ENCODE results near the gene TRPC6.

The TRPC6 gene

DNA sequence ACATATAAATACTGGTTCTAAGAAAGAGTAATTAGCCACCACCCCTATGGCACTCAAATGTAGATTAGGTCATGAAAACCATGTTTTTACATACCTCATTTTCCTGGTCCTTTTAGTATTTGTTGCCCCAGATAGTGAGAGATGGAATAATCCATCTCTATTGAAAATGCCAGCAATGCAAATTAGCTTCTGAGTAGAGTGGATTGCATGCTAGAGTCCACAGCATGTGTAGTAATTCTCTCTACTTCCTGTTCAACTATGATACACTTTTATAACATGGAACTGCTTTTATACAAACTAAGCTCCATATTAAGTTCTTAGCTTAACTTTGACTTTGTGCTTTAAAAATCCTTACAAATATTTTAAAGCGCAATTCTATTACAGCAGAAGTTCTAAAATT lies 73.2 kb downstream of the TRPC6 start:
- in situ Hi-C loops (cut with MboI; ENCODE audit: low pct_unique_long_range_greater_than_20kb, low sequenced_read_pairs, unreplicated experiment) = no loop called here
- no peak for TF ChIP-seq CTCF (IDR thresholded peaks at IDR 0.05; ENCODE audit: extremely low read depth, insufficient read depth, missing control alignments)
- no peak for DNase-seq (ENCODE audit: low spot score)

DNA sequence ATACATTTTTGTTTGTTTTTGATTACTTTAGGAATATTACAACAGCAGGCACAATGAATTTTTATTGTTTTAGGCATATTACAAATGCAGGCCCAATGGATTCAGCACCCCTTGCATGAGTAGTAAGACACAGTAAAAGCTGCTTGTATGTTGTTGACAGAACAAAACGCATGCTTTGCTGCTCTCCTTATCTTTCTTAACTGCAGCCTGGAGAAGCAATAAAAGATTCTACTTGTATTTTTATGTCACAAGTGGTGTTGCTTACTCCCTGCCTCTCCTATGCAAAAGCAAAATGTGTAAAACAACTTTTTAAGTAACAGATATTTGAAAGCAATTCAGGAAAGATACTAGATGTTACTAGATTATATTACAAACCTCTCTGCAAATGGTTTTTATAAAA lies 73.9 kb downstream of the TRPC6 start:
- in situ Hi-C loops (cut with MboI; ENCODE audit: low pct_unique_long_range_greater_than_20kb, low sequenced_read_pairs, unreplicated experiment) = no loop called here
- no peak for TF ChIP-seq CTCF (IDR thresholded peaks at IDR 0.05; ENCODE audit: extremely low read depth, insufficient read depth, missing control alignments)
- DNase-seq (ENCODE audit: low spot score) = no peak

DNA sequence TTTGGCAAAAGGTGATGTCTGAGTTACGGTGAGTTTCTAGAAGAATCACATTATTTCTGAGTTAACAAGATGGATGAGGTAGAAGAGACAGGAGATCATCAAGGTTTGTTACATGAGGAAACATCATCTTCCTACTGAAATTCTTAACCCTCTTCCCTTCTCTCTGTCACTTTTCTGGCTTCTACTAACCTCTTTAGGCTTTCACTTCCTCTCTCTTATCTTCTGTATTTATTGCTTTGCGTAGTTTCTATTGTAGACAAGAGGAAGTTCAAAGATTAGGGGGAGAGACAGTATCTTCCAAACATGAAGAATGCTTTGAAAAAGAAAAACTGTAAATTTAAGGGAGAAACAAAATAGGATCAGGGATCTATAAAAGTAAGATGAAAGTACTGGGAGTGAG lies 75.4 kb downstream of the TRPC6 start:
- no peak for TF ChIP-seq CTCF (IDR thresholded peaks at IDR 0.05; ENCODE audit: extremely low read depth, insufficient read depth, missing control alignments)
- DNase-seq (ENCODE audit: low spot score) = no peak
- in situ Hi-C loops (cut with MboI; ENCODE audit: low pct_unique_long_range_greater_than_20kb, low sequenced_read_pairs, unreplicated experiment) = no loop called here

DNA sequence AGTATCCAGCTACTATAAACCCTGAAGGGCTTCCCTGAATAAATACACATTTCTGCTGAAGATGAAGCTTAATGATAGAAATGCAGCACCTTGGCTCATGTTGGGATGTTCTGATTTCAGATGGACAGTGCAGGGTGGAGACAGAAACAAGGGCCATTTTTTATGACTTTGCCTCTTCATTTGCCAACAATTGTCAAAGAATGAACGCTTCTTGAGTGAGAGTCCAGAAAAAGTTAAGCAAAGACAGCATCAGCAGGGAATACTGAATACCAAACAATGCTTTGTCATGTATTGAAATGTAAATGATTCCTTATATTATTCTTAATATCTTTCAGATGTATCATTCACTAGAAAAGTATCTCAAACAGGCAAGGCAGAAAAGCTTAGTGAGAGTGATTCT lies 84.9 kb downstream of the TRPC6 start:
- no peak for DNase-seq (ENCODE audit: low spot score)
- TF ChIP-seq CTCF (IDR thresholded peaks at IDR 0.05; ENCODE audit: extremely low read depth, insufficient read depth, missing control alignments) = no peak
- in situ Hi-C loops (cut with MboI; ENCODE audit: low pct_unique_long_range_greater_than_20kb, low sequenced_read_pairs, unreplicated experiment) = no loop called here

GRCh38 chr11:101497291-101497690 lies 86.5 kb downstream of the TRPC6 start:
- in situ Hi-C loops (cut with MboI; ENCODE audit: low pct_unique_long_range_greater_than_20kb, low sequenced_read_pairs, unreplicated experiment) = no loop called here
- DNase-seq (ENCODE audit: low spot score) = no peak
- TF ChIP-seq CTCF (IDR thresholded peaks at IDR 0.05; ENCODE audit: extremely low read depth, insufficient read depth, missing control alignments) = no peak

DNA sequence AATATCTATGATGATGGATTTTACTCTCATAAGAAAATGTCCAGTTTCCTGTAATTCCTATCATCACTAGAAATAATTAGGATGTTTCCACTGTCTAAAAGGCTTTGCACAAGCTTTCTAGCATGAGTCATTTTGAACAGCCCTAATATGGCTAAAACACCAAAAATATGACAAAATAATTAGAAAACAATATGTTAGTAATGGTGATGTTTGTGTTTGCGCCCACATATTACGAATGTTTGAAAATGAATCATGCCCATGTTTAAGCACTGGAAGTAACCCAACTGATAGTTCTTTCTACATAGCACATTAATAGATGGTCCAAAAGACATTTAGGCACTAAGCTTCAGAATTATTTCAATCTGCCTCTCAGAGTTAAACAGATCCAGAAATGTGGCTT lies 96.0 kb downstream of the TRPC6 start:
- DNase-seq (ENCODE audit: low spot score) = no peak
- no peak for TF ChIP-seq CTCF (IDR thresholded peaks at IDR 0.05; ENCODE audit: extremely low read depth, insufficient read depth, missing control alignments)
- in situ Hi-C loops (cut with MboI; ENCODE audit: low pct_unique_long_range_greater_than_20kb, low sequenced_read_pairs, unreplicated experiment) = no loop called here

DNA sequence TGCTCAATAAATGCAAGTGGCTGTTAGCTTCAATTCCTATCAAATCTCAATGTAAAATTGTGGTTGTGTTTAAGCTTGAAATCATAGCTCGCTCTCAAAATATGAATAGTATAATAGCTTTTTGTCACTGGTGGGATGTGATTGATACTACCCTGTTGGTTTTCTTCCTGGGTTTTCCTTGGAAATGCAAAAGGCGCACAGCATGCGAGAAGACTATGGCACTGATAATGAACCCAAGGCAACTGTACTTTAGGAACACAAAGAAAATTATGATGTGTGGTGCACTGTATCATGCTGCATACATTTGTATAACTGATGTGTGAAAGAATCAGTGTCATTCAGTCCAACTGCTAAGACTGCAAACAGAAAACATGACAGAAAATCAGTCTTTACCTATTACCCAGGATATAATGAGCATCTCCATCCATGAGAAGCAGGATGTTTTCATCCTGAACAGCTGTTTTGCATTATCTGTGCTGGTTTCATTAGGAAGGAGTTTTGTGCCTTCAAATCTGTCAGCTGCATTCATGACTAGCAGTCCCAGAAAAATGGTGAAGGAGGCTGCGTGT lies 101.2 kb downstream of the TRPC6 start:
- in situ Hi-C loops (cut with MboI; ENCODE audit: low pct_unique_long_range_greater_than_20kb, low sequenced_read_pairs, unreplicated experiment) = no loop called here
- TF ChIP-seq CTCF (IDR thresholded peaks at IDR 0.05; ENCODE audit: extremely low read depth, insufficient read depth, missing control alignments) = no peak

More for the DNA sequence above, 101.2 kb downstream of the TRPC6 start:
- DNase-seq (ENCODE audit: low spot score) = no peak
